Common myeloid progenitor, CD34-positive (primary cell): ENCODE results near the gene TEX48.

Experiments used
- CTCF ChIA-PET: fragments of 350-600 bp; sonication (Branson Sonifier 250); formaldehyde crosslinking; loops from one replicate; lab custom pipeline; 2021; ENCODE audit warnings: antibody characterized with exemption; lab: Charles Lee
- POLR2A ChIA-PET: fragments of 350-600 bp; sonication (Branson Sonifier 250); formaldehyde crosslinking; loops from one replicate; lab custom pipeline; 2021; ENCODE audit warnings: antibody characterized with exemption; lab: Charles Lee
- DNase-seq, 3 donors: peaks; one replicate each; pipeline versions ENCODE4 v3.0.0 to v3.0.0-alpha.2; 2013
- H3K27ac ChIP-seq, 2 experiments: 1 replicate in 1 of 2; 2 replicates in 1 of 2; pipeline ENCODE4 v1.7.0; 2013; ENCODE audit warnings: inconsistent platforms in 2 of 2, low read length in 2 of 2, mild to moderate bottlenecking in 2 of 2, low read depth in 1 of 2, moderate library complexity in 1 of 2; ENCODE audit not compliant: severe bottlenecking in 2 of 2, insufficient read depth in 1 of 2, poor library complexity in 1 of 2
- H3K27me3 ChIP-seq, 5 experiments: replicated peaks in 2 of 5; 1 replicate in 3 of 5; 2 replicates in 2 of 5; pipeline versions ENCODE4 v1.6.1 to v1.7.0; 2013; ENCODE audit warnings: low read length in 4 of 5, mild to moderate bottlenecking in 2 of 5, moderate library complexity in 2 of 5, inconsistent platforms in 1 of 5; ENCODE audit not compliant: insufficient read depth in 5 of 5, control insufficient read depth in 4 of 5
- H3K36me3 ChIP-seq, 4 experiments: 1 replicate in 2 of 4; 2 replicates in 2 of 4; pipeline versions ENCODE4 v1.6.1 to v1.7.0; 2013; ENCODE audit warnings: low read length in 3 of 4, control low read depth in 1 of 4, mild to moderate bottlenecking in 1 of 4; ENCODE audit not compliant: control insufficient read depth in 4 of 4, insufficient read depth in 4 of 4
- H3K4me1 ChIP-seq, 4 experiments: 1 replicate in 3 of 4; 2 replicates in 1 of 4; pipeline versions ENCODE4 v1.6.1 to v1.7.1; 2013; ENCODE audit warnings: low read length in 3 of 4, mild to moderate bottlenecking in 3 of 4, control low read depth in 1 of 4, inconsistent platforms in 1 of 4, moderate library complexity in 1 of 4; ENCODE audit not compliant: control insufficient read depth in 4 of 4, insufficient read depth in 4 of 4; ENCODE audit errors: control extremely low read depth in 1 of 4
- H3K4me3 ChIP-seq, 7 experiments: 1 replicate in 4 of 7; 2 replicates in 3 of 7; pipeline versions ENCODE4 v1.5.1 to v1.7.0; 2013; ENCODE audit warnings: mild to moderate bottlenecking in 7 of 7, low read length in 6 of 7, moderate library complexity in 6 of 7, inconsistent platforms in 2 of 7, low read depth in 2 of 7, control low read depth in 1 of 7; ENCODE audit not compliant: insufficient read depth in 4 of 7, control insufficient read depth in 1 of 7; ENCODE audit errors: extremely low read depth in 1 of 7
- H3K9me3 ChIP-seq, 5 experiments: 1 replicate in 4 of 5; 2 replicates in 1 of 5; pipeline versions ENCODE4 v1.6.1 to v1.7.1; 2013; ENCODE audit warnings: low read length in 4 of 5, mild to moderate bottlenecking in 2 of 5, inconsistent platforms in 1 of 5, low read depth in 1 of 5, moderate library complexity in 1 of 5; ENCODE audit not compliant: control insufficient read depth in 4 of 5, insufficient read depth in 2 of 5; ENCODE audit errors: control extremely low read depth in 1 of 5
- WGBS: methylation state at CpG from one replicate; pipeline ENCODE4 v1.1.5; 2013; ENCODE audit not compliant: insufficient coverage; 5-methylcytosine and 5-hydroxymethylcytosine counted together

TEX48 gene

DNA sequence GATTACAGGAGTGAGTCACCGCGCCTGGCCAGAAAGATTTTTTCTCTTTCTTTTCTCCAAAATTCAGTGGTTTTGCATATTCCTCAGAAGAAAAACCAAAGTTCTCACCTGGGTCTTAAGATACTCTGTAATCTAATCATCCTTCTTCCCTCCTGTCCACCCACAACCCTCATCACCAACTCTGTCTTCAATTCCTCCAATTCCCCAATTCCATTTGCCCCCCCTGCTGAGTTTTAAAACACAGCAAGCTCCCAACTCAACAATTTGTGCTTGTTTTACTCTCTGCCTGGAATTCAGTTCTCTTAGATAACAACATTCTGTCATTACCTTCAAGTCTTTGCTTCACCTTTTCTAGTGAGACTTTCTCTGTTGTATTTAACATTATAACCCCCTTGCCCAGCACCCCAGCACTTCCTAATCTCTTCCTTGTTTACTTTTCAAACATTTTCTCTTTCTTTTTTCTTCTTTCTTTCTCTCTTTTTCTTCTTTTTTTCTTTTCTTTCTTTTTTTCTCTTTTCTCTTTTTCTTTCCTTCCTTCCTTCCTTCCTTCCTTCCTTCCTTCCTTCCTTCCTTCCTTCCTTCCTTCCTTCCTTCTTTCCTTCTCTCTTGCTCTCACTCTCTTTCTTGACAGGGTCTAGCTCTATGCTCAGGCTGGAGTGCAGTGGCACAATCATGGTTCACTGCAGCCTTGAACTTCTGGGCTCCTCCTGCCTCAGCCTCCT is 7.8 kb downstream of the TEX48 start:
- 100% methylated on average over 2 of the region's 2 CpGs for WGBS
- H3K4me3 ChIP-seq, result no peak overlapping the region
- no peaks in the 10 kb centered on the region for H3K9me3 ChIP-seq
- no peak for DNase-seq
- POLR2A ChIA-PET, result no interaction called here
- H3K27ac ChIP-seq, result no peak overlapping the region
- CTCF ChIA-PET, result interaction anchor here (0.7 to 1.8 kb wide), 5 partner anchors 8 to 342 kb away, joined by 3 to 5 read pairs (median 3); partner anchors contain the start of gene ATP6V1G1
- H3K4me1 ChIP-seq, result peaks cover 6 to 20% (median 15%) of the 10 kb centered on the region in 4 experiments
- H3K27me3 ChIP-seq, result no peaks in the 10 kb centered on the region
- no peaks in the 10 kb centered on the region for H3K36me3 ChIP-seq

DNA sequence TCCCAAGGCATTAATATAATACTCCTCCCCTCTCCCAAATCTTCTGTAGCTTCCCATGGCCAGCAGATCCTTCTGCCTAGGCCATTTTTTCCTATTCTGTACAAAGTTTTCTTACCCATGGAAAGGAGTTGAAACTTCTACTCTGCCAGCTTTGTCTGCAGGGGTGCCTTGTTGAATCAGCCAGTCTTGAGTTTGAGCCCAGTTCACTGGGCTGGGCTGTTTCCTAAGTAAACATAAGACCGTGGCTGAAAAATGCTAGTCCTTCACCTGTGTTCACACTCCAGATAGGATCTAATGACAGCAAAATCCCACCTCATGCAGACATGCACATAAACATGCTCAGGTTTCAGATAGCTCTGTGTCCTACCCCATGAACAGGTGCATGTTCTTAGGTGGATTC is 10.4 kb downstream of the TEX48 start:
- Histone ChIP-seq H3K36me3 (no peaks in the 10 kb centered on the region), H3K9me3 (no peaks in the 10 kb centered on the region), H3K27me3 (no peaks in the 10 kb centered on the region), H3K4me1 (peaks cover 0 to 5% (median 3%) of the 10 kb centered on the region in 4 experiments), H3K4me3 (no peak overlapping the region), H3K27ac (no peak overlapping the region)
- CTCF ChIA-PET, result interaction anchor here (1.3 to 3.0 kb wide), 3 partner anchors 10 to 236 kb away, joined by 4 to 14 read pairs (median 9); partner anchors contain the start of gene TEX48
- WGBS, result 91% methylated on average over 1 of the region's 1 CpG
- DNase-seq, result no peak
- POLR2A ChIA-PET, result no interaction called here

GRCh38 chr9:114669961-114670360 is 12.0 kb downstream of the TEX48 start:
- POLR2A ChIA-PET, result no interaction called here
- CTCF ChIA-PET, result interaction anchor here (3.0 kb wide), 1 partner anchor 8 kb away, joined by 9 read pairs; no protein-coding TSS in a partner anchor
- DNase-seq, result no peak
- Histone ChIP-seq H3K4me3 (no peak overlapping the region), H3K4me1 (no peaks in the 10 kb centered on the region), H3K36me3 (no peaks in the 10 kb centered on the region), H3K27ac (no peak overlapping the region), H3K27me3 (no peaks in the 10 kb centered on the region), H3K9me3 (no peaks in the 10 kb centered on the region)

GRCh38 chr9:114668146-114668545 is 13.8 kb downstream of the TEX48 start:
- Histone ChIP-seq H3K27me3 (no peaks in the 10 kb centered on the region), H3K4me3 (no peak overlapping the region), H3K4me1 (no peaks in the 10 kb centered on the region), H3K36me3 (no peaks in the 10 kb centered on the region), H3K27ac (no peak overlapping the region), H3K9me3 (no peaks in the 10 kb centered on the region)
- 80% methylated on average over 1 of the region's 6 CpGs for WGBS
- POLR2A ChIA-PET, result no interaction called here
- no peak for DNase-seq
- CTCF ChIA-PET, result interaction anchor here (0.7 to 1.6 kb wide), 3 partner anchors 10 to 161 kb away, joined by 3 to 5 read pairs (median 3); no protein-coding TSS in a partner anchor

GRCh38 chr9:114666851-114667250 is 15.1 kb downstream of the TEX48 start:
- Histone ChIP-seq H3K4me1 (peaks cover 0 to 8% (median 5%) of the 10 kb centered on the region in 4 experiments), H3K36me3 (no peaks in the 10 kb centered on the region), H3K4me3 (no peak overlapping the region), H3K9me3 (no peaks in the 10 kb centered on the region), H3K27me3 (no peaks in the 10 kb centered on the region), H3K27ac (no peak overlapping the region)
- 83% methylated on average over 2 of the region's 4 CpGs for WGBS
- POLR2A ChIA-PET, result no interaction called here
- CTCF ChIA-PET, result interaction anchor here (1.0 to 2.4 kb wide), 6 partner anchors 9 to 17 kb away, joined by 3 to 10 read pairs (median 4); no protein-coding TSS in a partner anchor
- no peak for DNase-seq

- H3K36me3 ChIP-seq, result no peaks in the 10 kb centered on the region
- H3K4me3 ChIP-seq, result no peak overlapping the region
- WGBS, result 100% methylated on average over 4 of the region's 5 CpGs
- CTCF ChIA-PET, result interaction anchor here (0.9 to 2.4 kb wide), 8 partner anchors 9 to 366 kb away, joined by 3 to 10 read pairs (median 4); no protein-coding TSS in a partner anchor
- POLR2A ChIA-PET, result no interaction called here
- peaks cover 0 to 8% (median 5%) of the 10 kb centered on the region in 4 experiments for H3K4me1 ChIP-seq
- DNase-seq, result no peak
- H3K27ac ChIP-seq, result no peak overlapping the region
- no peaks in the 10 kb centered on the region for H3K9me3 ChIP-seq
- H3K27me3 ChIP-seq, result no peaks in the 10 kb centered on the region
These were observed 15.6 kb downstream of the TEX48 start for GRCh38 chr9:114666401-114666800.

DNA sequence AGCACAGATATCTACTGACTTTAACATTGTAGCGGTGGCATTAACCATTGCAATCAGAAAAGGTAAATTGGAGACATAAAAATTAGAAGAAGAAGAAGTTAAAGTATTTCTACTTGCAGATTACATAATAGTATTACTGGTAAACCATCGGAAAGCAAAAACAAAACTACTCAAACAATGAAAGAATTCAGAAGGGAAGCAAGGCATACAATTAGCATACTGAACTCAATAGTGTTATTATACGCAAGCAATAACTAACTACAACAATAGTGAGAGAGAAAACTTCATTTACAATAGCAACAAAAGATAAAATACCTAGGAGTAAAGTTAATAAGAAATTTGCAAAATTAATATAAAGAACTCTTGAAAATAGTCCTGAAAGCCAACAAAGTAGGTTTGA is 17.8 kb downstream of the TEX48 start:
- POLR2A ChIA-PET, result no interaction called here

More for the DNA sequence above, 17.8 kb downstream of the TEX48 start:
- WGBS, result no CpG with 5 or more reads among the region's 3 CpGs
- peaks cover 0 to 8% (median 5%) of the 10 kb centered on the region in 4 experiments for H3K4me1 ChIP-seq
- no peaks in the 10 kb centered on the region for H3K27me3 ChIP-seq
- H3K4me3 ChIP-seq, result no peak overlapping the region
- CTCF ChIA-PET, result interaction anchor here (1.0 to 2.4 kb wide), 8 partner anchors 10 to 351 kb away, joined by 3 to 10 read pairs (median 6); no protein-coding TSS in a partner anchor
- DNase-seq, result no peak
- no peaks in the 10 kb centered on the region for H3K9me3 ChIP-seq
- no peak overlapping the region for H3K27ac ChIP-seq
- no peaks in the 10 kb centered on the region for H3K36me3 ChIP-seq
